HepG2 (cell line): ENCODE data around the gene SULT2A1. TPM values are rescaled to one million over a fixed set of nuclear protein-coding genes. Genes with fewer than 3 reads are reported as not detected.

ENCODE experiments used
- ATF7 ChIP-seq, 2 experiments: fragments of 450-650 bp in 1 of 2; sonication (generic) in 1 of 2; formaldehyde crosslinking in 1 of 2; IDR thresholded peaks; 2 replicates each; pipeline versions ENCODE4 v1.4.0 to v1.6.1; 2016 to 2020; ENCODE audit warnings: antibody characterized with exemption in 1 of 2, mild to moderate bottlenecking in 1 of 2, missing genetic modification reagents in 1 of 2
- CCDC6 ChIP-seq: sonication (generic); formaldehyde crosslinking; IDR thresholded peaks from 2 replicates; pipeline ENCODE4 v1.8.1; 2022; ENCODE audit warnings: mild to moderate bottlenecking, missing genetic modification reagents, moderate library complexity
- CENPX ChIP-seq: sonication (generic); formaldehyde crosslinking; IDR thresholded peaks from 2 replicates; pipeline ENCODE4 v1.9.0; 2021; ENCODE audit warnings: mild to moderate bottlenecking, missing genetic modification reagents, moderate library complexity
- MED13 ChIP-seq: sonication (generic); formaldehyde crosslinking; IDR thresholded peaks from 2 replicates; pipeline ENCODE4 v1.5.0; 2020; ENCODE audit warnings: missing genetic modification reagents
- PAF1 ChIP-seq: IDR thresholded peaks from 2 replicates; pipeline ENCODE4 v1.6.1; 2016; ENCODE audit warnings: missing genetic modification reagents, missing compliant biosample characterization
- PHF8 ChIP-seq: sonication (generic); formaldehyde crosslinking; IDR thresholded peaks from 2 replicates; pipeline ENCODE4 v1.5.0; 2020; ENCODE audit warnings: missing genetic modification reagents
- SIX4 ChIP-seq: sonication (generic); formaldehyde crosslinking; IDR thresholded peaks from 2 replicates; pipeline ENCODE4 v1.4.0; 2020; ENCODE audit warnings: missing genetic modification reagents
- SMC3 ChIP-seq: IDR thresholded peaks from 2 replicates; pipeline ENCODE4 v1.6.1; 2011; ENCODE audit warnings: low read length, improper control_type of control experiment
- STAT5B ChIP-seq: sonication (generic); formaldehyde crosslinking; IDR thresholded peaks from 2 replicates; pipeline ENCODE4 v1.4.0; 2020; ENCODE audit warnings: missing genetic modification reagents
- THAP11 ChIP-seq: IDR thresholded peaks from 2 replicates; pipeline ENCODE4 v1.6.1; 2016; ENCODE audit warnings: missing biosample characterization, missing genetic modification reagents
- THAP8 ChIP-seq: sonication (generic); formaldehyde crosslinking; IDR thresholded peaks from 2 replicates; pipeline ENCODE4 v1.5.1; 2020; ENCODE audit warnings: missing genetic modification reagents, mild to moderate bottlenecking, borderline replicate concordance
- TRIM22 ChIP-seq: fragments of 450-650 bp; IDR thresholded peaks from 2 replicates; pipeline ENCODE4 v1.6.1; 2017
- ZNF142 ChIP-seq: sonication (generic); formaldehyde crosslinking; IDR thresholded peaks from 2 replicates; pipeline ENCODE4 v1.4.0; 2020; ENCODE audit warnings: missing genetic modification reagents
- ZNF446 ChIP-seq: sonication (generic); formaldehyde crosslinking; IDR thresholded peaks from 2 replicates; pipeline ENCODE4 v1.5.0; 2020; ENCODE audit warnings: mild to moderate bottlenecking, missing genetic modification reagents
- ZNF530 ChIP-seq: sonication (generic); formaldehyde crosslinking; IDR thresholded peaks from 2 replicates; pipeline ENCODE4 v1.5.0; 2020; ENCODE audit warnings: low read depth, mild to moderate bottlenecking, missing genetic modification reagents
- ZNF549 ChIP-seq: sonication (generic); formaldehyde crosslinking; IDR thresholded peaks from 2 replicates; pipeline ENCODE4 v1.5.0; 2020; ENCODE audit warnings: missing genetic modification reagents
- polyA plus RNA-seq, 8 experiments: library from polyadenylated mRNA; depleted of rRNA in 3 of 8; stranded (reverse) in 7 of 8; unstranded in 1 of 8; fragments of >200 nt; fragmentation: Illumina TruSeq in 4 of 8; extraction: Trizol in 4 of 8; gene quantifications; 2 replicates each; pipeline versions ENCODE4 v1.2.1 to v1.2.3, GENCODE V29; 2011 to 2016; ENCODE audit warnings: low read depth in 4 of 8, missing spikeins in 1 of 8, mixed read lengths in 1 of 8; ENCODE audit not compliant: insufficient read depth in 1 of 8
- total RNA-seq, 5 experiments: library from RNA; depleted of rRNA; stranded (reverse); fragments of >200 nt; fragmentation: Illumina TruSeq; extraction: Trizol; gene quantifications; 2 replicates each; pipeline ENCODE4 v1.2.3, GENCODE V29; 2016; ENCODE audit warnings: low read depth in 1 of 5
- TF ChIP-seq, protein P1 (sequence below): sonication (generic); formaldehyde crosslinking; IDR thresholded peaks from 2 replicates; pipeline ENCODE4 v1.9.0; 2021; ENCODE audit warnings: missing genetic modification reagents, borderline replicate concordance
- TF ChIP-seq, protein P2 (sequence below): sonication (generic); formaldehyde crosslinking; IDR thresholded peaks from 2 replicates; pipeline ENCODE4 v1.4.0; 2020; ENCODE audit warnings: missing genetic modification reagents

SULT2A1 gene
- total and polyA plus RNA-seq, 2 of the 13 experiments (the other 11 are each of a cell fraction or from before 2014, with no cell fraction given) = 137 to 193 TPM

DNA sequence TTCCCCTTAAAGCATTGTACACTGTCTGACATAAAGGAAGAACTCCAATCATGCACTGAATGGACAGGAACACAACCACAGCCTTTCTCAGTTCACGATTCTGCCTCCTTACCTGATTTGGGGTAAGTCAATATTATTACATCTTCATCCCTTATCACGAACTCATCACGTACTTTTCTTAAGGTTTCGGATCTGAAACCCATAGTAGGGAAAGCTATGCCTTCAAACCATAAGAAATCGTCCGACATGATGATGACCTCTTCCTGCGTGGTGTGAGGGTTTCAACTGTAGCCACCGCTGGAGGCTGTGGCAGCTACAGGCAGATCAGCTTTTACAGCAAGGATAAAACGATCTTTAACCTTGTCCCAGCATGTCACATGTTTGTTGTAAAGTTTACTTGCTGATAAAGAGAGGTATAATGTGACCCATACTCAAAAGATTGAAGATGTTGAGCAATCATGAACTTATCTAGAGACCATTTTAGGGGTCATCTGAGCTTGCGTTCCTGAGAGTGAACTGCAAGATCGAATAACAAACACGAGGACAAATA, at the start of gene SULT2A1 (continued):
- TF ChIP-seq, protein P1, sequence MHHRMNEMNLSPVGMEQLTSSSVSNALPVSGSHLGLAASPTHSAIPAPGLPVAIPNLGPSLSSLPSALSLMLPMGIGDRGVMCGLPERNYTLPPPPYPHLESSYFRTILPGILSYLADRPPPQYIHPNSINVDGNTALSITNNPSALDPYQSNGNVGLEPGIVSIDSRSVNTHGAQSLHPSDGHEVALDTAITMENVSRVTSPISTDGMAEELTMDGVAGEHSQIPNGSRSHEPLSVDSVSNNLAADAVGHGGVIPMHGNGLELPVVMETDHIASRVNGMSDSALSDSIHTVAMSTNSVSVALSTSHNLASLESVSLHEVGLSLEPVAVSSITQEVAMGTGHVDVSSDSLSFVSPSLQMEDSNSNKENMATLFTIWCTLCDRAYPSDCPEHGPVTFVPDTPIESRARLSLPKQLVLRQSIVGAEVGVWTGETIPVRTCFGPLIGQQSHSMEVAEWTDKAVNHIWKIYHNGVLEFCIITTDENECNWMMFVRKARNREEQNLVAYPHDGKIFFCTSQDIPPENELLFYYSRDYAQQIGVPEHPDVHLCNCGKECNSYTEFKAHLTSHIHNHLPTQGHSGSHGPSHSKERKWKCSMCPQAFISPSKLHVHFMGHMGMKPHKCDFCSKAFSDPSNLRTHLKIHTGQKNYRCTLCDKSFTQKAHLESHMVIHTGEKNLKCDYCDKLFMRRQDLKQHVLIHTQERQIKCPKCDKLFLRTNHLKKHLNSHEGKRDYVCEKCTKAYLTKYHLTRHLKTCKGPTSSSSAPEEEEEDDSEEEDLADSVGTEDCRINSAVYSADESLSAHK = no peak
- TF ChIP-seq TRIM22 (no peak), STAT5B (0 out of 2 replicates have a peak, but pooled peaks have one; percentile 22), PHF8 (CRISPR knock-in tag) (peak; percentile 46; the same call in 1 of the 2 replicates), THAP8 (CRISPR knock-in tag) (no peak), ATF7 (IDR thresholded peaks at IDR 0.05) (no peak), ATF7 (CRISPR knock-in tag; IDR thresholded peaks at IDR 0.05) (no peak), CENPX (CRISPR knock-in tag) (no peak), ZNF549 (no peak), ZNF142 (no peak), SIX4 (CRISPR knock-in tag) (peak; percentile 89), CCDC6 (CRISPR knock-in tag) (no peak), PAF1 (CRISPR knock-in tag) (no peak), MED13 (CRISPR knock-in tag) (no peak), ZNF530 (CRISPR knock-in tag) (no peak), SMC3 (peak; percentile 30; the same call in 1 of the 2 replicates), ZNF446 (CRISPR knock-in tag) (no peak), THAP11 (CRISPR knock-in tag) (peak; percentile 71)
- TF ChIP-seq, protein P2, sequence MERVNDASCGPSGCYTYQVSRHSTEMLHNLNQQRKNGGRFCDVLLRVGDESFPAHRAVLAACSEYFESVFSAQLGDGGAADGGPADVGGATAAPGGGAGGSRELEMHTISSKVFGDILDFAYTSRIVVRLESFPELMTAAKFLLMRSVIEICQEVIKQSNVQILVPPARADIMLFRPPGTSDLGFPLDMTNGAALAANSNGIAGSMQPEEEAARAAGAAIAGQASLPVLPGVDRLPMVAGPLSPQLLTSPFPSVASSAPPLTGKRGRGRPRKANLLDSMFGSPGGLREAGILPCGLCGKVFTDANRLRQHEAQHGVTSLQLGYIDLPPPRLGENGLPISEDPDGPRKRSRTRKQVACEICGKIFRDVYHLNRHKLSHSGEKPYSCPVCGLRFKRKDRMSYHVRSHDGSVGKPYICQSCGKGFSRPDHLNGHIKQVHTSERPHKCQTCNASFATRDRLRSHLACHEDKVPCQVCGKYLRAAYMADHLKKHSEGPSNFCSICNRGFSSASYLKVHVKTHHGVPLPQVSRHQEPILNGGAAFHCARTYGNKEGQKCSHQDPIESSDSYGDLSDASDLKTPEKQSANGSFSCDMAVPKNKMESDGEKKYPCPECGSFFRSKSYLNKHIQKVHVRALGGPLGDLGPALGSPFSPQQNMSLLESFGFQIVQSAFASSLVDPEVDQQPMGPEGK (CRISPR knock-in tag) = peak; percentile 47; the same call in 1 of the 2 replicates
